DMS114 treated with DMSO at 0.1 percent for 48 hours (cell line): Measurements from ENCODE around the gene GRIN1.

ENCODE experiments used
- DNase-seq: peaks from one replicate; lab custom pipeline; 2025; ENCODE audit not compliant: unreplicated experiment; lab: John Stamatoyannopoulos, UW

Gene GRIN1

DNA sequence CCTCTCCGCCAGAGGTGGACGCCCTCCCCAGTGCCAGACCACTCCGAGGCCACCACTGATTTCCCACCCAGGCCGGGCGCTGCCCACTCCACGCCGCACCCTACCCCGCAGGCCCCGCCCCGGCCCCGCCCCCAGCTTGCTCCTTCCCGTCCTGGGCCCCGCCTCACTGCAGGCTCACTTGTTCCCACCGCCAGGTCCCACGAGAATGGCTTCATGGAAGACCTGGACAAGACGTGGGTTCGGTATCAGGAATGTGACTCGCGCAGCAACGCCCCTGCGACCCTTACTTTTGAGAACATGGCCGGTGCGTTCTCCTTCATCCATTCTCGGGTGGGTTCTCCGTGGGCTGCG lies 24.4 kb downstream of the GRIN1 start:
- no peak for DNase-seq

DNA sequence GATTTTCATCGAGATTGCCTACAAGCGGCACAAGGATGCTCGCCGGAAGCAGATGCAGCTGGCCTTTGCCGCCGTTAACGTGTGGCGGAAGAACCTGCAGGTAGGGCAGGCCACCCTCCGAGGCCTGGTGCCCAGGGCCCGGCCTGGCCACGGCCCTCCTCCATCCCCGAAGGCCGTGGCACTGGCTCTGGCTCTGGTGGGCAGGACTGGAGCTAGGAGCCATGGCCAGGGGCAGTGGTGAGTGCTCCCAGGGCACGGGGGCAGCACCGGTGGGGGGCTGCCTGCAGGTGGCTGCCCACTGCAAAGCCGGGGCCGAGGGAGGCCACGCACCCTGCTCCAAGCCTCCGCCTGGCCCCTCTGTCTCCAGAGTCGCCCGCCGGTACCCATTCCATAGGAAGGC lies 24.9 kb downstream of the GRIN1 start:
- DNase-seq: no peak

DNA sequence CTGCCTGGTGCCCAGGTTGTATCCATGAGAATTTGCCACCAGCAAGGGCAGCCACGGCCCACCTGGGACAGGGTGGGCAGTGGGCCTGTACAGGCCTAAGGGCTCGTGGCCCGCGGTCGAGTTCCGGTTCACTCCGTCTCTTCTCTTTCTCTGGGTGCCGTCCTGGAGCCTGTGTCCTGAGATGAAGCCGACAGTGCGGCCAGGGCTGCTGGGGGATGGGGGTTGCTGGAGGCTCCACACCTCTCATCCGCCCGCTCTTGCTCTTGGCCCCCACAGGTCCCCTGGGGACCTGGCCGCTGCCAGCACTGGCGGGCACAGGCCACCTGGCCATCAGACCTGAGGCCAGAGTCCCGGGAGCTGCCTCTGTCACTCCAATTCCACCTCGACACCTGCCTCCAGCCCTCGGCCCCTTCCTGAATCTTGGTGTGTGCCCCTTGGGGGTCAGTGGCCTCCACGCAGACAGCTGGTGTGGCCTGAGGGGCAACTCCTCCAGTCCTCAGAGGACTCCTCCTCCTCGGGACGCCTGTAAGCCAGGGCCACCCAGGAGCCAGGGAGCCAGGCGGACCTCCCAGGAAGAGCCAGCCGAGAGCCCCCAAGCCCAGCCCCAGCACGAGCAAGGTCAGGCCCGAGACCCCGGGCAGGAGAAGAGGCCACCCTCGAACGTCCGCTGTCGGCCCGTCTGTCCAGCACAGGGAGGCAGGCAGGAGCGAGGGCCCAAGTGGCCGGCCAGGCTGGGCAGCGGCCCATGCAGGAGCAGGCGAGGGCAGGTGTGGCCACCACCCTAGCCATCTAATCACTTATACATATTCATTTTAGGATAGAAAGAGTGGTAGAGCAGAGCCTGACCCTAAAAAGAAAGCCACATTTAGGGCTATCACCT lies 25.7 kb downstream of the GRIN1 start:
- no peak for DNase-seq

DNA sequence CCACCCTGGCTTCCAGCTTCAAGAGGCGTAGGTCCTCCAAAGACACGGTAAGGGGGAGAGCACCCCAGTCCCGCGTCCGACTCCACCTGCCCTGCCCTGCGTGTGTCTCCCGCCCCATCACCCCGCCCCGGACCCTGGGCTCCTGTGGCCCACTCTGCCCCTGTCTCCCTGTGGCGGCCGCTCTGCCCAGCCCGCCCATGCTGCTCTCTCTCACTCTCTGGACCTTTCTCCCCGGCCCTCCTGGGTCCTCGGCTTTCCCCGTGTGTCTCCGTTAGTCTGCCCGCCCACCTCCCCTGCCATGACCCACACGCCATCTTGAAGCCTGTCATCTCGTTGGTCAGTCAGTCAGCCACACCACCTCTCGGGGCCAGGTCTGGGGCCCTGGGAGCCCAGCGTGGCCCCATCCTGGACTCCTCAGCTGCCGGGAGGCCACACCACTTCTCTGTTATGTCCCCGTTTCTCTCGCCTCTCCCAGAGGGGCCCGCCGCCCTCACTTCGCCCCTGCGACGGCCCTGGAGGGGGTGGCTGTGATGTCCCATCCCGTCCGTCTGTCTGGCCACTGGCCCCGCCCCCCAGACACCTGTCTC lies 26.4 kb downstream of the GRIN1 start:
- no peak for DNase-seq

DNA sequence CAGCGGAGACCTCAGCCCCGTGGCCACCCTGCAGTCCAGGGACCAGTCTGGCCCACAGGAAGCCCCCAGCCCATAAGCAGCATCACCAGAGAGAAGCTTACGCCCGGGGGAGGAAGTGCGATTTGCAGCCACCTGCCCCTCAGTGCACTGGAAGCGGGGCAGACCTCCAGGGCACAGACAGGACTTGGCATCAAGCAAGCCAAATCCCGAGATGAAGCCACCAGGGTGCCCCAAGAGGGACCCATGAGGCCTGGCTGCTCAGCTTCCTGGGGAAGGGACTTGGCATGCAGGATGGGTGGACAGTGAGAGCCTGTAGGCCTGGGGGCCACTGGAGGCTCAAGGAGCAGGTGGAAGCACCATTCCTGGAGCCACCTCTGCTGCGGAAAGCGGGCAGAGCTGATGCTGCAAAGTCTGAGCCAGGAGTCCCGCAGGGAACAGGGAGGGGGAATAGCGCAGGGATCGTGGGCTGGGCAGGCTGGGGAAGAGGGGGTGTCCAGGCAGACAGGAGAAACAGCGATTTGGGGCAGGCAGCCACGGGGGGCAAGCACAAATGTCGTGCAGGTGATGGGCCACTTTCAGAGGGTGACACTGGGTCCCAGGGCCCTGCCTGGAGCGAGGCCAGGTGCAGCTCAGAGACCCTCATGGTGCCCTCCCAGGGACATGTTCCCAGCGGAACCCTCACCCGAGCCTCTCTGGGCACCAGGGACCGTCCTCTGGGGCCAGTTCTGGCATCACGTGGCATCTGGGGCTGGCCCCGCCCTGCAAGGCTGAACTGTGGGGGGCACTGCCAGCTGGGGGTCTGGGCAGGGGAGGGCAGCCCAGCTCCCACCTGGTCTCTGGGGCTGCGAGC lies 27.7 kb downstream of the GRIN1 start:
- DNase-seq: no peak

DNA sequence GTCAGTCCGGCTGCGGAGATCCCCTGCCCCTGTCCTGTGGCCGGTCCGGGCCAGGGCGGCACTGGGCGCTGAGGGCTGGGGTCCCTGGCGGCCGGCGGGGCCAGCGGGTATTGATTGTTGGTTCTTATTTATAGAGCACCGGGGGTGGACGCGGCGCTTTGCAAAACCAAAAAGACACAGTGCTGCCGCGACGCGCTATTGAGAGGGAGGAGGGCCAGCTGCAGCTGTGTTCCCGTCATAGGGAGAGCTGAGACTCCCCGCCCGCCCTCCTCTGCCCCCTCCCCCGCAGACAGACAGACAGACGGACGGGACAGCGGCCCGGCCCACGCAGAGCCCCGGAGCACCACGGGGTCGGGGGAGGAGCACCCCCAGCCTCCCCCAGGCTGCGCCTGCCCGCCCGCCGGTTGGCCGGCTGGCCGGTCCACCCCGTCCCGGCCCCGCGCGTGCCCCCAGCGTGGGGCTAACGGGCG lies 28.4 kb downstream of the GRIN1 start:
- no peak for DNase-seq

DNA sequence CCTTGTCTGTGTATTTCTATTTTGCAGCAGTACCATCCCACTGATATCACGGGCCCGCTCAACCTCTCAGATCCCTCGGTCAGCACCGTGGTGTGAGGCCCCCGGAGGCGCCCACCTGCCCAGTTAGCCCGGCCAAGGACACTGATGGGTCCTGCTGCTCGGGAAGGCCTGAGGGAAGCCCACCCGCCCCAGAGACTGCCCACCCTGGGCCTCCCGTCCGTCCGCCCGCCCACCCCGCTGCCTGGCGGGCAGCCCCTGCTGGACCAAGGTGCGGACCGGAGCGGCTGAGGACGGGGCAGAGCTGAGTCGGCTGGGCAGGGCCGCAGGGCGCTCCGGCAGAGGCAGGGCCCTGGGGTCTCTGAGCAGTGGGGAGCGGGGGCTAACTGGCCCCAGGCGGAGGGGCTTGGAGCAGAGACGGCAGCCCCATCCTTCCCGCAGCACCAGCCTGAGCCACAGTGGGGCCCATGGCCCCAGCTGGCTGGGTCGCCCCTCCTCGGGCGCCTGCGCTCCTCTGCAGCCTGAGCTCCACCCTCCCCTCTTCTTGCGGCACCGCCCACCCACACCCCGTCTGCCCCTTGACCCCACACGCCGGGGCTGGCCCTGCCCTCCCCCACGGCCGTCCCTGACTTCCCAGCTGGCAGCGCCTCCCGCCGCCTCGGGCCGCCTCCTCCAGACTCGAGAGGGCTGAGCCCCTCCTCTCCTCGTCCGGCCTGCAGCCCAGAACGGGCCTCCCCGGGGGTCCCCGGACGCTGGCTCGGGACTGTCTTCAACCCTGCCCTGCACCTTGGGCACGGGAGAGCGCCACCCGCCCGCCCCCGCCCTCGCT lies 29.0 kb downstream of the GRIN1 start:
- no peak for DNase-seq

DNA sequence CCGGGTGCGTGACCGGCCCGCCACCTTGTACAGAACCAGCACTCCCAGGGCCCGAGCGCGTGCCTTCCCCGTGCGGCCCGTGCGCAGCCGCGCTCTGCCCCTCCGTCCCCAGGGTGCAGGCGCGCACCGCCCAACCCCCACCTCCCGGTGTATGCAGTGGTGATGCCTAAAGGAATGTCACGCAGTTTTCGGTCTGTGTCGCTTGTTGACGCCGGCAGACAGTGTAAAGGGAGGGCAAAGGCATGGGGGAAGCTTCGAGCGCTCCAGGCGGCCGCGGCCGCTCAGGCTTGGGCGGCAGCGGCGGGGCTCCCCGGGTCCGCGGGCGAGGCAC lies 29.6 kb downstream of the GRIN1 start:
- DNase-seq: no peak

DNA sequence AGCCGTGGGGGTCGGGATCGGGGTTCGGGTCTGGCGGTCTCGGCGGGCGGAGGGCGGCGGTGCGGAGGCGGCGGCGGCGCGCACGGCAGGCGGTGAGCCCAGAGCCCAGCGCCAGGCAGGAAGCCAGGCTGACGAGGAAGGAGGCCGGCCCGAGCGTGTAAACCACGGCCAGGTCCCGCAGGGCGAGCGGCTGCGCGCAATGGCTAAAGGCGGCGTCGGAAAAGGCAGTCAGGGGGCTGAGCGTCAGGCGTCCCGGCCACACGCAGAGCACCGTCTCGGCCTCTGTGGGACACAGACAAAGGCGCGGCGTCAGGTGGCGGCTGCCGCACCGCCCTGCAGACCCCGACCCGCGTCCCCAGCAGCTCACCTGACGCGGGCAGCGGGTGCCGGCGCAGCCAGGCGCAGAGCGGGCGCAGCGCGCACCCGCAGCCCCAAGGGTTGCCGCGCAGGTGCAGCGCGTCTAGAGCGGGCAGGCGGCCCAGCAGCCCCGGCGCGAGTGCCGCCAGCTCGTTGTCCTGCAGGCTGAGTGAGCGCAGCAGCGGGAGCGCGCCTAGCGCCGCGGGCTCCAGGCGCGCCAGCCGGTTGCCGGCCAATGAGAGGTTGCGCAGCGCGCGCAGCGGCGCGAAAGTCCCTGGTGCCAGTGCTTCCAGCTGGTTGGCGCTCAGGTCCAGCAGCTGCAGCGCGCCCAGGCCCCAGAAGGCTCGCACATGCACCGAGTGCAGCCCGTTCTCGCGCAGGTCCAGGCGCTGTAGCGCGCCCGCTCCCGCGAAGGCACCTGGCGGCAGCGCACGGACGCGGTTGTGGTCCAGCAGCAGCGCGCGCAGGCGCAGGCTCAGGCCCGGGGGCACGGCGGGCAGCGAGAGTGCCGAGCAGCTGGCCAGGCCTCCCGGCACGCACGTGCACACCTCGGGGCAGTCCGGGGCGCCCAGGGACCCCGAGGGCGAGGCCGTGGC lies 30.2 kb downstream of the GRIN1 start:
- DNase-seq: peak; percentile 32

DNA sequence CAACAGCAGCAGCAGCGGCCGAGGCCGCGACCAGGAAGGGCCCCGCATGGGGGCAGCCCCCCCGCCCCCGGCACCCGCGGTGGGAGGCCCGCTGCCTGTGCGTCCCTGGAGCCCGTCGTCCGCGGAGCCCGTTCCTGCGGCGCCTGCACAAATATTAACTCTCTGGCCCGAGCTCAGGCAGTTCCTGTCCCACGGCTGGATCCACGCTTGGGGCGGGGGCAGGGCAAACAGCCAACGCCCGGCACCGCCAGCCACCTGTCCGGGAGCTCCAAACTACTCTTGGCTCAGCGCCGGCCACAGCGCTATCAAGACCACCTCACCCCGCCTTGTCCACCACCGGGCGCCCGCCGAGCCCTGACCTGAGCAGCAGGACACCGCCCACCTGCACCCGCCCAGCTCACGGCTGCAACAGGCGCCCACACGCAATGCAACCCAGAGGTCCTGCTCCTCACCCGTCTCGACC lies 31.0 kb downstream of the GRIN1 start, which contains the start of gene LRRC26:
Gene LRRC26 (minus strand): TSS at position 156 of the 463 bp plus-strand sequence. CDS start 108 bp downstream, at position 48.
- no peak for DNase-seq

DNA sequence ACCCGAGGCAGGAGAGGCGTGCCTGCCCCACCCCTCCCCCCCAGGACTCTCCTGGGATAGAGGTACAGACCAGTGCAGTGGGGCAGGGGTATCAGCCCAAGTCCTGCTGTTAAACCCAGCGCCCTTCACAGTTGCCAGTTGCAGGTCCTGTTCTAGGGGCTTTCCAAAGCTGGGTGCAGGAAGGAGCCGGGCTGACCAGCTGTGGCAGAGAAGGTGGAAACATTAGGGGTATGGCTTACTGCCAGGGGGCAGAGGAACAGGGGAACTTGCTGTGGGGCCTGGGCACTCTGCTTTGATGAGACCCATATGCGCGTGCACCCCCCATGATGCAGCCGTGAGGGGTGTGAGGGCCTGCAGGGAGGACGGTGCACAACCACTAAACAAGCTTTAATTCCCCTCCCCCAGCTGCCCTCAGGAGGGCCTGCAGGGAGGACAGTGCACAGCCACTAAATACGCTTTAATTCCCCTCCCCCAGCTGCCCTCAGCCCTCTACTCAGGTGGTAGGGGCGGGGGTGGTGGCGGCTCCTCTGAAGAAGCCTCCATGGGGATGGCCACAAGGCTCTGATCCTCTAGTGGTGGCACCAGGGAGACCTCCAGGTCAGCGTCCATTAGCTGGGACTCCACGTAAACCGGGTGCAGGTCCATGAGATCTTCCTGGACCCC lies 31.7 kb downstream of the GRIN1 start:
- no peak for DNase-seq

DNA sequence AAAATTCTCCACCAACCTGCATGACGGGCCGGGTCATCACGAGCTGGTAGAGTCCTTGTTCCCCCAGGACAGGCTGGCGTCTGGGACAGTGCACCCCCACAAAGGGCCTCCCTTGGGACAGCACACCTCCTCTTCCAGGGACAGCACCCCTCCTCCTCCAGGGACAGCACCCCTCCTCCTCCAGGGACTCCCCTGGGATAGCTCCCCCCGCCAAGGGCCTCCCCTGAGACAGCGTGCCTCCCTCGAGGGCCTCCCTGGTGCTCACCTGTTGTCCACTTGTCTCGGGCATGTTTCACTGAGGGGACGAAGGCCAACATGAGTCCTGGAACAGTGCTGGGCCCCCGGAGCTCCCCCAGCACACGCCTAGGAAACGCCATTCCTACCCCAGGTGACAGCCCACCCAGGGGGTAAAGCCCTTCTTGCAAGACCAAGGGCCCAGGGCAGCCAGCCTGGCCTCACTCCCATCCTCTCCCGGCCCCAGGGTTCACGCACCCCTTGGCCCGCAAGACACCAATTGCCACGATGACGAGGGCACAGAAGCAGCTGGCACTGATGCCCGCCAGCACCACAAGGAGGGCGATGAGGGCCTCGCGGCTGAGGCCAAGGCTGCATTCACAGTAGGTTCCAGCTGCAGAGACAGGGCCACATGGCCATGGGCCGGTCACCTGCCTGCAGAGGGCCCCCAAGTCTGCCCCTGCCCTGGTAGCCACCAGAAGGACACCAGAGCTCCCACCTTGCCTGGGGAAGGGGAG lies 32.4 kb downstream of the GRIN1 start:
- DNase-seq: no peak

DNA sequence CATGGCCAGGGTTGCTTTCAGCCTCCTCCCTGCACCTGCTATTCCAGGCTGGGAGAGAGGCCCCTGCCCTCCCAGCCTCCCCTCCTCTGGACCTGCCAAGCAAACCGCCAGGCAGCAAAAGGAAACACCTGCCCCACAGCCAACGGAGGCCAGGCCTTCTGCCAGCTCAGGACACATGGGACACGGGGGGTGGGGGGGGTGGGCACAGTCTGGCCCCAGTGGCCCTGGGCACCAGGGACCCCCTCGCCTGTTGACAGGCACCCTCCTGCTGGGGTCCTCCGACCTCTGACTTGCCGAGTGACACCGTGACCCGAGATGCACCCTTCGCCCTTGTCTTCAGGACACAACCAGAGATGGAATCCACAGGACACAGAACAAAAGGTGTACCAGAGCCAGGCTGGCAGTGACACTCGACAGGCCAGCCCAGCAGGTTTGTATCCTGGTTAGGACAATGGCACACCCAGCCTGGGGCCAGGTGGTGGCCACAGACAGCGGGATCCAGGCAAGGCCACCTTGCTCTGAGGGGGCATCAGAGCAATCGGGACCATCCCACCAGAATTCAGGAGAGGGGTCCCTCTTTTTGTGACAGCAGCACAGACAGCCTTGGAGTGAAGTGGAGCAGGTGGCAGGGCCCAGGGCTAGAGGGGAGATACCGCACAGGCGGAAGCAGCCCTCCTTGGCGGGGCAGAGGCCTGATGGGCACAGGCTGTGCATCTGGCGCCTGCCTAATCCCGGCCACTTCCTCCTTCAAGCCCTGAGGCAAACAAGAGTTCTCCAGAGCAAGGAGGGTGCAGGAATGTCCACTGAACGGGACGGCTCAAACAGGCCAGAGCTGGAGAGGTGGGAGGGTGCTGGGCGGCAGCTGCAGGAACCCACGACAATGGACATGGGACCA lies 34.2 kb downstream of the GRIN1 start:
- no peak for DNase-seq

DNA sequence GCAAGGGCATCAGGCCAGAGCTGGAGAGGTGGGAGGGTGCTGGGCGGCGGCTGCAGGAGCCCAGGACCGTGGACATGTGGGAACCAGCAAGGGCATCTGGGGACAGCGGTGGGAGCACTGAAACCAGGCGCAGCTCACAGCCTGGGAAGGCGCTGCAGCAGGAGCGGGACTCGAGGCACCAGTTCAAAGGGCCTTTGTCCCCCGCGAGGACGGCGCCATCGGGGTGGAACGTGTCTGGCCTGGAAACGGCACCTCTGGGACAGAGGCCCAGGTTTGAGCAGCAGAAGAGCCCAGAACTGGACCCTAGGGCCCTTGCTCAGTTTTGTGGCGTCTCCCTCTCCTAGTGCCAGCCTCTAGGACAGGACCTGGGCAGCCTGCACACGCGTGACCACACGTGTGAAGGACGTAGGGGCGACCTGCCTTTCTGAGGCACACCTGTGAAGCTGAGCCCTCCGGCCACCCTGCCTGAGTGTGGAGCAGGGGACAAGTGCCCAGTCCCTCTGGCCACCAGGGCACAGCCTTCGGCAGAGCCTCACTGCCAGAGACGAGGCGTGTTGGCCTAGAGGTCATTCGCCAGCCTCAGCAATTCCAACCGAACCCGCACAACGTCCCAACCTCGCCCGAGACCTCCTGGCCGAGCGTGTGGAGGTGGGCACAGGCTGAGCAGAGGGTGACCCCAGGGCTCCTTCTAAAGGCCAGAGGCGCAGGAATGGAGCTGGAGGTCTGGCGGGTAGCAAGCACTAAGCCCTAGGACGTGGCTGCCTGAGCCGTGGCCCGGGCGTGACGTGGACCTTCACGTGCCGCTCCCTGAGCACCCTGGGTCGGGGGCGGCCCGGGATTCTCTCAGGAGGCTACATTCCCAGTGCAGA lies 35.1 kb downstream of the GRIN1 start:
- DNase-seq: no peak

DNA sequence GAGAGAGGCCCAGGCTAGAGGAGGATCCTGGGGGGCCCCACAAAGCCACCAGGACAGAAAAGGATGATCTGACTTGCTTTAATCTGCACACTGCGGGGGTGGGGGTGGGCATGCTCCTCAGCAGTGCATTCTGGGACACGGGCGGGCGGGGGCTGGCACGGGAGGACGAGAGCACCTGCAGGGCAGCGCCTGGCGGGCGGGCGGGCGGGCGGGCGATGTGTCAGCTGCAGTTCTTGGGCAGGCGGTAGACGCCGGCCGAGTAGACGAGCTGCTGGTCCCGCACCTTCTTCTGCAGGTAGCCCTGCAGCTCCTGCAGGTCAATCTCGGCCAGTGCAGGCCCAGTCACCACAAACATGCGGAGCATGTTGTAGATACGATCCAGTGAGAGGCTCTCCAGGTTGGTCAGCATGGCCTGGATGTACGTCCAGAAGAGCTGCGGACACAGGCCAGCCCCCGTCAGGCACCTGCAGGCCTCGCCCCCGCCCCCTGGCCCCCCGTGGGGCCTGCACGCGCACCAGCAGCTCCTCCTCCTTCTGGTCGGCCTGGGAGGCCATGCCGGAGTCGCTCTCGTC lies 35.9 kb downstream of the GRIN1 start:
- DNase-seq: no peak

DNA sequence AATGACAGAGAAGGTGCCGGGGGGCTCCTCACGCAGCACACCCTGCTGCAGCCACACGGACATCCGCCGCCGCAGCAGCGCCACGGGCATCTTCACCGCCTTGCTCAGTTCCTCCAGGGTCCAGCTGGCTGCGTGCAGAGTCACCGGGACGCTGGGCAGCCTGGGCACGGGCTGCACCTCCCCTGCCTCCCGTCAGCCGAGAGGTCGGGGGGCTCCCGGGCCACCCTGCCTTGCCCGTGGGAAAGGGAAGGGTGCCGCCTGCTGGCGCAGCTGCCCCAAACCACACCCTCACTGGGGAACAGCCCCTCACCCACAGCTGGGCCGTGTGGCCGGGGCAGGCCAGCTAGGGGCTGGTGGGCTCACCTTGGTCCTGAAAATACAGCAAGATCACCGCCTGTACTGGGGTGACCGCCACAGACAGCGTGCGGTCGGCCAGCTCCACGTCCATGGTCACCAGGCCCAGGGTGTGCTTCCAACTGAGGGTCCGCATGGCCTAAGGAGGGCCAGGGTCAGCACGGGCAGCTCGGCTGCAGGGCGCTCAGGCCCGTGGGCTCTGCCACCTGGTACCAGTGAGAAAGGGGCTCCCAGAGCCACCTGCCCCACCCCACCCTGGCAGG lies 36.5 kb downstream of the GRIN1 start:
- DNase-seq: no peak
